ENCODE data around the gene CXorf58.
"Not testable (repeated sequence)": the region's sequence is repeated elsewhere in the genome, so short reads cannot be mapped to it uniquely, and the experiment has no call there.

The CXorf58 gene

DNA sequence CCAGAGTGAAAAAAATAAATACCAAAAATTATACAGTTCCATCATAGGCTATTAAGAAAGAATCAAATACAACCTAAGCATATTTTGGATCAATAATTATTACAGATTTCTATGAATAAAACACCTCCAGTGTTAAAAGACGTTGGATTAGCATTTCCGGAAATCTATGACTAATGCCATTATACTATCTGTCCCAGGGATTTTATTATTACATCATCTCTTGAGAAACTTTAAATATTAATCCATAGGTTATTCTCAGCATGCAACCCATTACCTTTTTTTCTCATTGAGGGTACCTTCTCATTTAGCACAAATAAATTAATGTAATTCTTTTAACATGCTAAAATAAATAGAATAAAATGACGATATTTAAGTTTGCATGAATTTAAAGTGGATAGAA is 44.6 kb downstream of the CXorf58 start:
- Histone ChIP-seq H3K4me3 (ENCODE audit: insufficient read depth, low read depth, low read length) (no peak overlapping the region), H3K9me3 (ENCODE audit: control insufficient read depth, low read length) (no peaks in the 10 kb centered on the region), H3K27ac (ENCODE audit: insufficient read depth, low read depth, low read length, poor library complexity, severe bottlenecking) (no peak overlapping the region), H3K4me1 (ENCODE audit: control insufficient read depth, insufficient read depth, low read length) (no peaks in the 10 kb centered on the region), H3K27me3 (ENCODE audit: control insufficient read depth, insufficient read depth, low read length, poor library complexity, severe bottlenecking) (no peaks in the 10 kb centered on the region), H3K36me3 (ENCODE audit: control insufficient read depth, insufficient read depth, low read length) (no peaks in the 10 kb centered on the region)
- 62% methylated on average over 2 of the region's 3 CpGs; no CpG with 5 or more reads in 1 of the 2 experiments for WGBS, 2 experiments

GRCh38 chrX:23952984-23953907 is 45.4 kb downstream of the CXorf58 start:
- Histone ChIP-seq H3K9me3 (ENCODE audit: control insufficient read depth, low read length) (no peaks in the 10 kb centered on the region), H3K36me3 (ENCODE audit: control insufficient read depth, insufficient read depth, low read length) (no peaks in the 10 kb centered on the region), H3K27me3 (ENCODE audit: control insufficient read depth, insufficient read depth, low read length, poor library complexity, severe bottlenecking) (no peaks in the 10 kb centered on the region), H3K4me3 (ENCODE audit: insufficient read depth, low read depth, low read length) (no peak overlapping the region), H3K4me1 (ENCODE audit: control insufficient read depth, insufficient read depth, low read length) (no peaks in the 10 kb centered on the region), H3K27ac (ENCODE audit: insufficient read depth, low read depth, low read length, poor library complexity, severe bottlenecking) (no peak overlapping the region)
- 28 to 33% methylated on average over 4 to 5 of the region's 9 CpGs for WGBS, 2 experiments

DNA sequence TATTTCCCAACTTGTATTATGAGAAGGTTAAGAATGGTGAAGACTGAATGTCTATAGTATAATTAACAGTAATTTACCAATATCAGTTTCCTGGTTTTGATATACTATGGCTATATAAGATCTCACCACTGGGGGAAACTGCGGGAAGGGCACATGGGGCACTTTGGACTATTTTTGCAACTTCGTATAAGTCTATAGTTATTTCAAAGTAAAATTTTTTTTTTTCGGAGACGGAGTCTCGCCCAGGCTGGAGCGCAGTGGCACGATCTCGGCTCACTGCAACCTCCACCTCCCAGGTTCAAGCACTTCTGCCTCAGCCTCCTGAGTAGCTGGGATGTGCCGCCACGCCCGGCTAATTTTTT is 46.1 kb downstream of the CXorf58 start:
- Histone ChIP-seq H3K4me1 (ENCODE audit: control insufficient read depth, insufficient read depth, low read length) (no peaks in the 10 kb centered on the region), H3K27ac (ENCODE audit: insufficient read depth, low read depth, low read length, poor library complexity, severe bottlenecking) (no peak overlapping the region), H3K27me3 (ENCODE audit: control insufficient read depth, insufficient read depth, low read length, poor library complexity, severe bottlenecking) (no peaks in the 10 kb centered on the region), H3K4me3 (ENCODE audit: insufficient read depth, low read depth, low read length) (no peak overlapping the region), H3K36me3 (ENCODE audit: control insufficient read depth, insufficient read depth, low read length) (no peaks in the 10 kb centered on the region), H3K9me3 (ENCODE audit: control insufficient read depth, low read length) (no peaks in the 10 kb centered on the region)
- WGBS, 2 experiments = 94% methylated on average over 10 to 11 of the region's 11 CpGs

- H3K27me3 ChIP-seq (ENCODE audit: control insufficient read depth, insufficient read depth, low read length, poor library complexity, severe bottlenecking) = no peaks in the 10 kb centered on the region
- H3K36me3 ChIP-seq (ENCODE audit: control insufficient read depth, insufficient read depth, low read length) = no peaks in the 10 kb centered on the region
- H3K4me1 ChIP-seq (ENCODE audit: control insufficient read depth, insufficient read depth, low read length) = no peaks in the 10 kb centered on the region
- no peak overlapping the region for H3K27ac ChIP-seq (ENCODE audit: insufficient read depth, low read depth, low read length, poor library complexity, severe bottlenecking)
- H3K4me3 ChIP-seq (ENCODE audit: insufficient read depth, low read depth, low read length) = no peak overlapping the region
- WGBS, 2 experiments = 71 to 83% methylated on average over 3 to 4 of the region's 4 CpGs
- H3K9me3 ChIP-seq (ENCODE audit: control insufficient read depth, low read length) = no peaks in the 10 kb centered on the region
Observed at GRCh38 chrX:23954396-23954795, 46.6 kb downstream of the CXorf58 start.

- Histone ChIP-seq H3K9me3 (ENCODE audit: control insufficient read depth, low read length) (no peaks in the 10 kb centered on the region), H3K4me1 (ENCODE audit: control insufficient read depth, insufficient read depth, low read length) (no peaks in the 10 kb centered on the region), H3K27ac (ENCODE audit: insufficient read depth, low read depth, low read length, poor library complexity, severe bottlenecking) (no peak overlapping the region), H3K27me3 (ENCODE audit: control insufficient read depth, insufficient read depth, low read length, poor library complexity, severe bottlenecking) (no peaks in the 10 kb centered on the region), H3K4me3 (ENCODE audit: insufficient read depth, low read depth, low read length) (no peak overlapping the region), H3K36me3 (ENCODE audit: control insufficient read depth, insufficient read depth, low read length) (no peaks in the 10 kb centered on the region)
- whole genome bisulfite sequencing, 2 experiments = 93 to 95% methylated on average over 3 of the region's 3 CpGs
Observed at GRCh38 chrX:23959781-23960180, 52.0 kb downstream of the CXorf58 start.

GRCh38 chrX:23964191-23964590 is 56.4 kb downstream of the CXorf58 start:
- H3K4me3 ChIP-seq (ENCODE audit: insufficient read depth, low read depth, low read length) = no peak overlapping the region
- WGBS, 2 experiments = 55 to 64% methylated on average over 5 of the region's 5 CpGs
- H3K36me3 ChIP-seq (ENCODE audit: control insufficient read depth, insufficient read depth, low read length) = no peaks in the 10 kb centered on the region
- H3K9me3 ChIP-seq (ENCODE audit: control insufficient read depth, low read length) = no peaks in the 10 kb centered on the region
- no peak overlapping the region for H3K27ac ChIP-seq (ENCODE audit: insufficient read depth, low read depth, low read length, poor library complexity, severe bottlenecking)
- no peaks in the 10 kb centered on the region for H3K27me3 ChIP-seq (ENCODE audit: control insufficient read depth, insufficient read depth, low read length, poor library complexity, severe bottlenecking)
- H3K4me1 ChIP-seq (ENCODE audit: control insufficient read depth, insufficient read depth, low read length) = no peaks in the 10 kb centered on the region

GRCh38 chrX:23965630-23966029 is 57.8 kb downstream of the CXorf58 start:
- H3K36me3 ChIP-seq (ENCODE audit: control insufficient read depth, insufficient read depth, low read length); H3K27me3 ChIP-seq (ENCODE audit: control insufficient read depth, insufficient read depth, low read length, poor library complexity, severe bottlenecking); H3K9me3 ChIP-seq (ENCODE audit: control insufficient read depth, low read length); H3K27ac ChIP-seq (ENCODE audit: insufficient read depth, low read depth, low read length, poor library complexity, severe bottlenecking); H3K4me1 ChIP-seq (ENCODE audit: control insufficient read depth, insufficient read depth, low read length); H3K4me3 ChIP-seq (ENCODE audit: insufficient read depth, low read depth, low read length): not testable (repeated sequence)
- WGBS, 2 experiments = 93 to 96% methylated on average over 7 to 8 of the region's 8 CpGs

GRCh38 chrX:23978491-23978890 is 70.7 kb downstream of the CXorf58 start:
- H3K27me3 ChIP-seq (ENCODE audit: control insufficient read depth, insufficient read depth, low read length, poor library complexity, severe bottlenecking) = no peaks in the 10 kb centered on the region
- H3K4me1 ChIP-seq (ENCODE audit: control insufficient read depth, insufficient read depth, low read length) = no peaks in the 10 kb centered on the region
- WGBS, 2 experiments = 92 to 93% methylated on average over 4 of the region's 4 CpGs
- H3K36me3 ChIP-seq (ENCODE audit: control insufficient read depth, insufficient read depth, low read length) = no peaks in the 10 kb centered on the region
- H3K9me3 ChIP-seq (ENCODE audit: control insufficient read depth, low read length) = no peaks in the 10 kb centered on the region
- H3K27ac ChIP-seq (ENCODE audit: insufficient read depth, low read depth, low read length, poor library complexity, severe bottlenecking) = no peak overlapping the region
- no peak overlapping the region for H3K4me3 ChIP-seq (ENCODE audit: insufficient read depth, low read depth, low read length)

DNA sequence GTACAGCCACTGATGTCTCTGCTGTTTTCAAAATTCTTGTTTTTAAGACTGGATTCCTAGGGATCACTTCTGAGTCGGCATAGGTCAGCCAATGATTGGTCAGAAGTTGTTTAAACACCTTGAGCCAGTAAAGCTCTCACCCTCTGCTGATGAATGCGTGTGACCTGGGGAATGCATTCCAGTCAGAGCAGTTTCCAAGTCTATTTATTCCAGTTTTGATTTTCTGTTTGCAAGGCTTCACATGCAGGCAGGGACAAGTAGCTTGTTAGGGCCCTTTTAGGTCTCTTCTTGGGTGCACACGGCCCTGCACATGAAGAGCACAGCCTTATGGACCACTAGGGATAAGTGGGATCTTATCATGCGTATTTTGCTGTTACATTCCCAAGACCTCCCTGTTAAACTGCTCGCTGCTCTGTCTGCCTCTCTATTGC is 72.2 kb downstream of the CXorf58 start:
- no peaks in the 10 kb centered on the region for H3K27me3 ChIP-seq (ENCODE audit: control insufficient read depth, insufficient read depth, low read length, poor library complexity, severe bottlenecking)
- no peaks in the 10 kb centered on the region for H3K9me3 ChIP-seq (ENCODE audit: control insufficient read depth, low read length)
- no peaks in the 10 kb centered on the region for H3K4me1 ChIP-seq (ENCODE audit: control insufficient read depth, insufficient read depth, low read length)
- no peaks in the 10 kb centered on the region for H3K36me3 ChIP-seq (ENCODE audit: control insufficient read depth, insufficient read depth, low read length)
- H3K27ac ChIP-seq (ENCODE audit: insufficient read depth, low read depth, low read length, poor library complexity, severe bottlenecking) = no peak overlapping the region
- no peak overlapping the region for H3K4me3 ChIP-seq (ENCODE audit: insufficient read depth, low read depth, low read length)
- WGBS, 2 experiments = 75 to 85% methylated on average over 5 of the region's 5 CpGs

GRCh38 chrX:23981222-23981621 is 73.4 kb downstream of the CXorf58 start:
- no peak overlapping the region for H3K27ac ChIP-seq (ENCODE audit: insufficient read depth, low read depth, low read length, poor library complexity, severe bottlenecking)
- H3K27me3 ChIP-seq (ENCODE audit: control insufficient read depth, insufficient read depth, low read length, poor library complexity, severe bottlenecking) = no peaks in the 10 kb centered on the region
- H3K4me1 ChIP-seq (ENCODE audit: control insufficient read depth, insufficient read depth, low read length) = no peaks in the 10 kb centered on the region
- H3K36me3 ChIP-seq (ENCODE audit: control insufficient read depth, insufficient read depth, low read length) = no peaks in the 10 kb centered on the region
- 14 to 29% methylated on average over 2 to 4 of the region's 4 CpGs for WGBS, 2 experiments
- H3K9me3 ChIP-seq (ENCODE audit: control insufficient read depth, low read length) = no peaks in the 10 kb centered on the region
- no peak overlapping the region for H3K4me3 ChIP-seq (ENCODE audit: insufficient read depth, low read depth, low read length)
